HG03196 (cell line): Measurements from ENCODE around the gene SSBP3.
"Not testable (repeated sequence)": the region's sequence is repeated elsewhere in the genome, so short reads cannot be mapped to it uniquely, and the experiment has no call there.

Experiments
- ATAC-seq: cut with Tn5 transposase; IDR thresholded peaks from one replicate; pipeline ENCODE4 v1.9.1; 2021; ENCODE audit not compliant: unreplicated experiment

The SSBP3 gene

DNA sequence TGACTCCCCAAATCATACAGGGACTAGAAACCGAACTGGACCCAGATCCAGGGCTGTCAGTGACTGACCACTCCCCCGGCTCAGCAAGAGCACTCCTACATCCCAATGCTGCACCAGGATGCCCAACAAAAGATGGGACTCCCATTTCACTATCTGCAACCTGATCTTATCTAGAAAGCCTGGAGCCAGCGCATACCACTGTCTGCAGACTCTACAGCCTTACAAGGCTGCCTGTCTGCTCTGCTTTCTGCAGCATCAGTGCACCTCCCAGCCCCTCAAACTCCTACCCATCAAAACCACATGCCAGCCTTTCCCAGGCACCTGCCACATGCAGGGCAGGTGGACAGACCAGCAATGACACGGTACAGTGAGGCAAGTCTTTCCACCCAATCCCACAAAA is 52.2 kb downstream of the SSBP3 start:
- no peak for ATAC-seq

- no peak for ATAC-seq
Observed at GRCh38 chr1:54352755-54353154, 53.4 kb downstream of the SSBP3 start.

- ATAC-seq, result no peak
Observed at GRCh38 chr1:54350360-54350759, 55.8 kb downstream of the SSBP3 start.

DNA sequence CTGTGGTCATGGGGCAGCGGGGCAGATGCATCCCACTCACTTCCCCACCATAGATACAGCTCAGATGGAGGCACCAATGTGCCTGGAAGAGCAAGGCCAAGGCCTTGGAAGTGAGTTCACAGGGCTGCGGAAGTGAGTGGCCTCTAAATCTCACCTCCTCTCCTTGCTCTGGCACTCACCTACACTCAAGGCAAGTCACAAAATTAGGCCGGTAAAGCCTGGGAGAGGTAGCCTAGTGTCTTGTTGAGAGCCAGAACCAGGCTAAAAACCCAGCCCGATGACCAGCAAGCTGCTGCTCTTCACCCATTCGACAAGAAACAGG is 57.5 kb downstream of the SSBP3 start:
- no peak for ATAC-seq

- ATAC-seq, result no peak
Observed at GRCh38 chr1:54347955-54348699, 58.1 kb downstream of the SSBP3 start.

DNA sequence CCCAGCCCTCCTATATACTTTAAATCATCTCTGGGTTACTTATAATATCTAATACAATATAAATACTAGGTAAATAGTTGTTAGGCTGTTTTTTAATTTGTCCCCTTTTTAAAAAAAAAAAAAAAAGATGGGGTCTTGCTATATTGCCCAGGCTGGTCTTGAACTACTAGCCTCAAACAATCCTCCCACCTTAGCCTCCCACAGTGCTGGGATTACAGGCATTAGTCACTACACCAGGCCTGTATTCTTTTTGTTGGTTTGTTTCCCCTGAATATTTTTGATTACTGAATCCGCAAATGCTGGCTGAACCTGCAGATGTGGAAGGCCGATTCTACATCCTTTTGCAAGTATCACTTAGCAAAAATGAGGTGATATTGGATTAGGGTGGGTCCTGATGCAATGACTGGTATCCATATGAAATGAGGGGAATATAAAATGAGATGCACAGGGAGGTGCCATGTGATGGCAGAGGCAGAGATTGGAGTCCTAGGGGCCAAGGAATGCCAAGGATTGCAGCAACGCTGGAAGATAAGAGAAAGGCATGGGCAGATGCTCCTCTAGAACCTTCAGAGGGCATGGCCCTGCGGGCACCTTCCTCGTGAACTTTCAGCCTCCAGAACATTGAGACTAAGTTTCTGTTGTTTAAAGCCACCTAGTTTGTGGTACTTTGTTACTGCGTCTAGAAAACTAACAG is 58.8 kb downstream of the SSBP3 start:
- no peak for ATAC-seq

DNA sequence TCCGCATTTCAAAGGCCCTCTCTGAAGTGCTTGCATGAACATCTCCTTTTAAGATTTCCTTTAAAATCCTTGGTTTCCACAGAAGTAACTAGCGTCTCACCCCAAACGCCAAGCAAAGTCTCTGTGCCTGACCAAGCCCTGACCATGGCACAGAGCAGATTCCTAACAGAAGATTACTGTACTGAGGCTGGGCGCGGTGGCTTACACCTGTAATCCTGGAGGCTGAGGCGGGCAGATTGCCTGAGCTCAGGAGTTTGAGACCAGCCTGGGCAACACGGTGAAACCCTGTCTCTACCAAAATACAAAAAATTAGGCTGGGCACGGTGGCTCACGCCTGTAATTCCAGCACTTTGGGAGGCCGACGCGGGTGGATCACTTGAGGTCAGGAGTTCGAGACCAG is 60.6 kb downstream of the SSBP3 start:
- ATAC-seq, result not testable (repeated sequence)

- no peak for ATAC-seq
Observed at GRCh38 chr1:54345116-54345515, 61.1 kb downstream of the SSBP3 start.

DNA sequence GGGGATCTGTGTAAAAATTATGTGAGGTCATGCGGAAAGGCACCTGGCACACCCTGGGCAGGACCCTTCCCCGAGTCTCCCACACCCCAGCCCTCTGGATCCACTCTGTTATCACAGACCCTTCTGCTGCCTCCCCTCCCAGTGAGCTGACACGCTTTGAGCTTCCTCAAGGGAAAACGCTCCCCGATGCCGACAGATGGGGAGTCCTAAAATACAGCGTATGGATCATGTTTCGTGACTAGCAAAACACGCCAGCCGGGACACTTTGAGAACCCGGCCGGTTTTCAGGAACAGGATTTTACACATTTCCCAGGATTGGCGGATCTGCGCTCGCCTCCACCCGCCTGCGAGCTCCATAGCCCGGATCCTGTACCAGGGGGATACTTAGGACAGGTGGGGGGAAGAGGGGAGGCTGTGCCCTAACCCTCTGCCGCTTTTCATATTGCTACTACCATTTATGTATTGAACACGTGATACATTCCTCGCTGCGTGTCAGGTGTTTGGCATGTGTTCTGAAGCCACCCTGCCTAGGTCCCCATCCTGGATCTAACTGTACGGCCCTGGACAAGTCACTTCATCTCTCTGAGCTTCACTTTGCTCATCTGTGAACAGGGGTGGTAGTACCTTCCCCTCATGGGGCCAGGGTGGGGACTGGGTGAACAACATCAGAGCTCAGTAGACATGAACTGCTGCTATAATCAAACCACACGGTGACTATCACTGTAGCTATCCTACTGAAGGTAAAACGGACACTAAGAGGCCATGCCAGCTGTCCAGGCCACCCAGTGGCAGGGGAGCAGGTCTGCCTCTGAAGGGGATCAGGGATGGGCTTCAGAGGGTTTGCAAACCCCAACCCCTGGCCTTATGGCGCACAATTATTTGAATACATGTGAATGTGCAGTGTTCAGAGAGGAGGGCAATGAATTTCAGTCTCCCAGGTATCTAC is 63.2 kb downstream of the SSBP3 start:
- ATAC-seq, result no peak

DNA sequence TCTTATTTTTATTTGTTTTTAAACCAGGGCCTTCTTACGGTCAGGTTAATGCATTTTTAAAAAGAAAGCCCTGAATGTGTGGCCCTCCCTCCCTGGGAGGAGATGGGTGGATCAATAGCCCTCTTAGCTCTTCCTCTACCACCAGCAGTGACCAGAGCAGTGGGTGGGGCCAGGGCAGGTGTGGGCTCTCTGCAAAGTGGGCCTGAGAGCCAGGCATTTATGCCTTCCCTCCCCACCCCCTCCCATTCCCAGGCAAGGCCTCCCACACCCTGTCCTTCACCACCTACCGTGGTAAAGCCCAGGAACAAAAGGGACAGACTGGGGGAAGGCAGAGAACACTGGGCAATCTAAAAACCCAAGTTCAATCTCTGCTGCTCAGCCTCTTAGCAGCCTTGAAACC is 63.9 kb downstream of the SSBP3 start:
- no peak for ATAC-seq

DNA sequence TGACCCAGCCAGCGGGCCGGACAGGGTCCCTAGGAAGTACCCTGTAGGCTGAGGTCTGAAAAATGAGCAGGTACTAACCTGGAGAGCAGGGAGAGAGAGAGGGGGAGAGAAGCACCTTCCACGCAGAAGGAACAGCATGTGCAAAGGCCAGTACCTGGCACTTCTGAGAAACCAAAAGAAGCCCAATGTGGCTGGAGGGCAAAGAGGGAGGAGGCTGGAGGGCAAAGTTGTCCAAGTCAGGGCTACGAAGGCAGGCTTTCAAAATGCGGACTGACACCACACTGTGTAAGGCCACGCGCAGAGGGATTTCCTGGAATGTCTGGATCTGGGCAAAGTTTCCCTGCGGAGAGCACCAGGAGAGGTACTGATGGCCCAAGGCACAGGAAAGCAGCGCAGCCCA is 64.4 kb downstream of the SSBP3 start:
- ATAC-seq, result no peak

DNA sequence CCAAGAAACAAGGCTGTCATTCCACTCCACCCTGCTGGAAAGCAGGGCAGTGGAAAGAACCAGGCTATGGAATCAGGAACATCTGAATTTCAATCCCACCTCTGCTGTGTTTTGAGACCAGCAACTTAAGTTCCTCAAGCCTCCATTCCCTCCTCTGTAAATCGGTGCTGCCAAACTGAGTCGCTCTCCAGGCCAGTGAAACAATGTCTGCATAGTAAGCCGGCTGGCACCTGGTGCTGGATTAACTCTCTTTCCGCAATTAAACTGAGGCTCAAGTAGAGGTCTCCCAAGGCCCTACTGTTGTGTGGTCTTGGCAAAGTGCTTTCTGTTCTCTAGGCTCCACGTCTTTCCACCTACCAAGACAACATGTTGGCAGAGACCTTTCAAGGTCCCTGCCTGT is 65.3 kb downstream of the SSBP3 start:
- ATAC-seq, result no peak

GRCh38 chr1:54340434-54340833 is 65.8 kb downstream of the SSBP3 start:
- ATAC-seq, result no peak

GRCh38 chr1:54339126-54339525 is 67.1 kb downstream of the SSBP3 start:
- no peak for ATAC-seq

- no peak for ATAC-seq
Observed at GRCh38 chr1:54338464-54338863, 67.7 kb downstream of the SSBP3 start.

GRCh38 chr1:54337928-54338327 is 68.3 kb downstream of the SSBP3 start:
- ATAC-seq, result no peak

DNA sequence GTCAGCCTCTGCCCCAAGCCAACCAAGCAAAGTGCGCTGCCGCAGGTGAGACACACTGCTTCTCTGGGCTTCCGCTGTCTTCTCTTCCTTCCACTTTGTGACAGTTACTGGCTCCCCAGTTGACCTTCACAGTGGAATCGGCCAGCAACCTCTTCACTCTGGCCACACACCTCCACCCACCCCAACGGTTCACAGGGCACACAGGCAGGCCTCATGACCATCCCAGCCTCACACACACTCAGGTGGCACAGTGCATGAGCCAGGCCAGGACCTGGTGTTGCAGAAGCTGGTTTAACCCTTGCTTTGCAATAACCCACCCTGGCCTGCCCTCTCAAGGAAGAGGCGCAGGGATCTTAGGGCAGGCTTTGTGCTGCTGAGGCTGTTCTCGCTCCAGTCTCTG is 69.2 kb downstream of the SSBP3 start:
- ATAC-seq, result no peak

GRCh38 chr1:54336116-54336515 is 70.1 kb downstream of the SSBP3 start:
- ATAC-seq, result no peak

DNA sequence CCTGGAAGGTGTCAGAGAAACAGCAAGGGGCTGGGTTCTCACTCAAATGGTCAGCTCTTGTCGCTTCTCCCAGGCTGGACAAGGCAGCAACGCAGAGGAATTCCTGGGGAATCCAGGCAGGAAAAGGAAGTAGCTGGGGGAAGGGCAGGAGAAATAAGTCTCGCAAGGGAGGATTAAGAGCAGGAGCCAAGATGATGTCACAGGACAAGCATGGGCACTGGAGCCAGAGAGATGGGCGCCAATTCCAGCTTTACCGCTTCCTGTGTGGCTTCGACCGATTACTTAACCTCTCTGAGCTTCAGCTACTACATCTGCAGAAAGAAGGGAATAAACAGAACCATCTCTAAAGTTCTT is 70.5 kb downstream of the SSBP3 start:
- no peak for ATAC-seq

DNA sequence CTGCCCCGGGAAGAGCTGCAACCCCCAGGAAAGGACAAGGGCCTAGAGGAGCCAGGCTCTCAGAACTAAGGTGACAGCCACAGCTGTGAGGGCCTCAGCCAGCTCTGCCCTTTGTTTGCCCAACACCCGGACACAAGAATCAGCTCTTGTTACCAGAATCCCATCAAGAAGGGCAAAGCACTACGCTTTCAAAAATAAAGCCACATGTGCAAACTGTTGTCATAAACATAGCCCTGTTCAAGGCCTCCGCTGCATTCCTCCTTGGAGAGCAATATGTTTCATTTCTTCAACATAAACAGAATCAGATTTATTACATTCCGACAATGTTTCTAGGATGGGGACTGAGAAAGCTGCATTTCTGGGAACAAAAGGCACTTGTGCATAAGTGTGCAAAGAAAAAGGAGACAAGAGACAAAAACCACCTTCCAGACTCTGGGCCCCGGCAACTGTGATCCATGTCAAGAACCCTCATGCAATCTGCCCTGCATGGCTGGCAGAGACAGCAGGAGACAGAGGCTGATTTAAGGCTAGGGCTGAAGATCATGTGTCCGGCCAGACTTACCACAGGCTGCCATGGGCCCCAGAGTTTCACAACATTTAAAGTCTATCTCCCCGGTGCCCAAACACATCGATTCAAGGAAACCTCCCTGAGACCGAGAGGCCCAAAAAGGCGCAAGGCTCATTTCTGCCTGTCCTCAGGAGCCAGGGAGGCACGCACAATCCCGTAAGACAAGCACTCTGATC is 71.0 kb downstream of the SSBP3 start:
- ATAC-seq, result no peak
